ENCODE measurements around the gene KRTAP3-2. TPM values are rescaled to one million over a fixed set of nuclear protein-coding genes. Genes with fewer than 3 reads are reported as not detected.

Gene KRTAP3-2
- total RNA-seq, 1 donor from 2014 or later = not detected

DNA sequence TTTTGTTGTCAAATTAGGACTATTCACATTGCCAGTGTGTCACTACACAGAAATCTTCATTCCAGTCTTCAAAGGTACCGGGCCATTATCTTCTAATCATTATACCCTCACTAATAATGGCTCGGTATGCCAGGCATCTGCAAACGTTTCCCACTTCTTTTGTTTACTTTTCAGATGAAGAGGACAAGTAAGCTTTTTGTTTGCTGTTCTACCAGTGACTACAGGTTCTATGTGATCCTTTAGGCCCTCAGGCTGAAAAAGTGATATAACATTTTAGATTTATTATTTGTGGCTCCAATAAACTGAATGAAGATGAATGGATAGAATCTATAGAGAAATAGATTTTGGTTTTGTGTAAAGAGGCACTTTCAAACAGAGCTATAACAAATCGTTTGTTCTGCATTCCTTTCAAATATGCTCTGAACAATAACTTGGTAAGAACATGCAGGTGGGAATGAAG, 9.6 kb upstream of the KRTAP3-2 start:
- DNase-seq = no peak
- no peak for ATAC-seq (ENCODE audit: low read depth)
- ChIA-PET CTCF (no interaction called here), POLR2A (no interaction called here)
- intact Hi-C loops (cut with micrococcal nuclease) = no loop called here
- TF ChIP-seq, protein P1, sequence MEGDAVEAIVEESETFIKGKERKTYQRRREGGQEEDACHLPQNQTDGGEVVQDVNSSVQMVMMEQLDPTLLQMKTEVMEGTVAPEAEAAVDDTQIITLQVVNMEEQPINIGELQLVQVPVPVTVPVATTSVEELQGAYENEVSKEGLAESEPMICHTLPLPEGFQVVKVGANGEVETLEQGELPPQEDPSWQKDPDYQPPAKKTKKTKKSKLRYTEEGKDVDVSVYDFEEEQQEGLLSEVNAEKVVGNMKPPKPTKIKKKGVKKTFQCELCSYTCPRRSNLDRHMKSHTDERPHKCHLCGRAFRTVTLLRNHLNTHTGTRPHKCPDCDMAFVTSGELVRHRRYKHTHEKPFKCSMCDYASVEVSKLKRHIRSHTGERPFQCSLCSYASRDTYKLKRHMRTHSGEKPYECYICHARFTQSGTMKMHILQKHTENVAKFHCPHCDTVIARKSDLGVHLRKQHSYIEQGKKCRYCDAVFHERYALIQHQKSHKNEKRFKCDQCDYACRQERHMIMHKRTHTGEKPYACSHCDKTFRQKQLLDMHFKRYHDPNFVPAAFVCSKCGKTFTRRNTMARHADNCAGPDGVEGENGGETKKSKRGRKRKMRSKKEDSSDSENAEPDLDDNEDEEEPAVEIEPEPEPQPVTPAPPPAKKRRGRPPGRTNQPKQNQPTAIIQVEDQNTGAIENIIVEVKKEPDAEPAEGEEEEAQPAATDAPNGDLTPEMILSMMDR (IDR thresholded peaks at IDR 0.05) = no peak
- no peak overlapping the region for H3K27ac Mint-ChIP-seq
- peaks cover 12% of the 10 kb centered on the region for H3K27me3 Mint-ChIP-seq
- H3K9me3 Mint-ChIP-seq = no peaks in the 10 kb centered on the region
- H3K4me1 Mint-ChIP-seq = no peaks in the 10 kb centered on the region
- H3K4me3 Mint-ChIP-seq = no peak overlapping the region
- no peaks in the 10 kb centered on the region for H3K36me3 Mint-ChIP-seq (ENCODE audit: low read depth)

- Mint-ChIP-seq H3K4me3 (no peak within 1 kb of the TSS), H3K27me3 (peaks cover 14% of the 10 kb centered on the region), H3K36me3 (ENCODE audit: low read depth) (no peaks in the 10 kb centered on the region), H3K9me3 (no peaks in the 10 kb centered on the region), H3K4me1 (no peaks in the 10 kb centered on the region), H3K27ac (no peak within 1 kb of the TSS)
- TF ChIP-seq, protein P1 (IDR thresholded peaks at IDR 0.05) = no peak
- POLR2A ChIA-PET = no interaction called here
- CTCF ChIA-PET = no interaction called here
- intact Hi-C loops (cut with micrococcal nuclease) = no loop called here
- no peak for DNase-seq
- no peak for ATAC-seq (ENCODE audit: low read depth)
Measured at GRCh38 chr17:41008811-41009210, 9.1 kb upstream of the KRTAP3-2 start, which contains the start of gene KRTAP3-1. Gene KRTAP3-1 (minus strand): TSS chr17:41009128. CDS start chr17:41009074, 54 bp downstream.

- intact Hi-C loops (cut with micrococcal nuclease) = no loop called here
- Mint-ChIP-seq H3K4me3 (no peak overlapping the region), H3K27me3 (peaks cover 18% of the 10 kb centered on the region), H3K36me3 (ENCODE audit: low read depth) (no peaks in the 10 kb centered on the region), H3K9me3 (no peaks in the 10 kb centered on the region), H3K4me1 (no peaks in the 10 kb centered on the region), H3K27ac (no peak overlapping the region)
- ATAC-seq (ENCODE audit: low read depth) (no peak), DNase-seq (no peak)
- POLR2A ChIA-PET = interaction anchor here (0.5 kb wide), 1 partner anchor 193 kb away, joined by 5 read pairs; no protein-coding TSS in a partner anchor
- CTCF ChIA-PET = no interaction called here
- TF ChIP-seq, protein P1 (IDR thresholded peaks at IDR 0.05) = no peak
Measured at GRCh38 chr17:41004397-41004796, 4.7 kb upstream of the KRTAP3-2 start.

GRCh38 chr17:41003926-41004325, 4.2 kb upstream of the KRTAP3-2 start:
- H3K27ac Mint-ChIP-seq = no peak overlapping the region
- DNase-seq (no peak), ATAC-seq (ENCODE audit: low read depth) (no peak)
- no peaks in the 10 kb centered on the region for H3K4me1 Mint-ChIP-seq
- TF ChIP-seq, protein P1 (IDR thresholded peaks at IDR 0.05) = no peak
- ChIA-PET POLR2A (interaction anchor here (0.5 kb wide), 1 partner anchor 194 kb away, joined by 5 read pairs; no protein-coding TSS in a partner anchor), CTCF (no interaction called here)
- intact Hi-C loops (cut with micrococcal nuclease) = no loop called here
- no peaks in the 10 kb centered on the region for H3K9me3 Mint-ChIP-seq
- H3K36me3 Mint-ChIP-seq (ENCODE audit: low read depth) = no peaks in the 10 kb centered on the region
- H3K27me3 Mint-ChIP-seq = peaks cover 19% of the 10 kb centered on the region
- H3K4me3 Mint-ChIP-seq = no peak overlapping the region

- no peaks in the 10 kb centered on the region for H3K36me3 Mint-ChIP-seq (ENCODE audit: low read depth)
- intact Hi-C loops (cut with micrococcal nuclease) = no loop called here
- H3K27ac Mint-ChIP-seq = no peak overlapping the region
- ATAC-seq (ENCODE audit: low read depth) (no peak), DNase-seq (no peak)
- peaks cover 25% of the 10 kb centered on the region for H3K27me3 Mint-ChIP-seq
- no peak overlapping the region for H3K4me3 Mint-ChIP-seq
- ChIA-PET POLR2A (no interaction called here), CTCF (no interaction called here)
- no peaks in the 10 kb centered on the region for H3K4me1 Mint-ChIP-seq
- TF ChIP-seq, protein P1 (IDR thresholded peaks at IDR 0.05) = no peak
- H3K9me3 Mint-ChIP-seq = no peaks in the 10 kb centered on the region
Measured at GRCh38 chr17:41002814-41003213, 3.1 kb upstream of the KRTAP3-2 start.
